Nucleus accumbens (tissue), 56 donors: ENCODE results near the gene KRCC1.
"Not testable (repeated sequence)": the region's sequence is repeated elsewhere in the genome, so short reads cannot be mapped to it uniquely, and the experiment has no call there.

ENCODE experiments used
- DNase-seq, 56 donors: peaks; one replicate each; lab custom pipeline; 2025; lab: John Stamatoyannopoulos, UW

Gene KRCC1

DNA sequence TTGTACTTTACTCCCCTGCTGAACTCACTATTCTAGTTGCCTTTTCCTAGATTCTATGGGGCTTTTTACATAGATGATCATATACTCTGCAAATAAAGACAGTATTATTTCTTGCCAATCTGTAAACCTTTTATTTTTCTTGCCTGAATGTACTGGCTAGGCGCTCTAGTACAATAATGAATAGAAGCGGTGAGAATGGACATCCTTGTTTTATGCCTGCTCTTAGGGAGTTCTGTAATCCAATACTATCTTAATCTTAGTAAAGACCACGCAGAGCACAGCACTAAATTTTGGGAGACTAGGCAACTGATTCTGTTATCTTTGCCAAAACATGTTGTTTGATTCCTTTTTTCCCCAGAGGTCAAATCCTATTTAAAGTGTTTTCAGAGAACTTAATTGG is 7.0 kb downstream of the KRCC1 start:
- DNase-seq = no peak

DNA sequence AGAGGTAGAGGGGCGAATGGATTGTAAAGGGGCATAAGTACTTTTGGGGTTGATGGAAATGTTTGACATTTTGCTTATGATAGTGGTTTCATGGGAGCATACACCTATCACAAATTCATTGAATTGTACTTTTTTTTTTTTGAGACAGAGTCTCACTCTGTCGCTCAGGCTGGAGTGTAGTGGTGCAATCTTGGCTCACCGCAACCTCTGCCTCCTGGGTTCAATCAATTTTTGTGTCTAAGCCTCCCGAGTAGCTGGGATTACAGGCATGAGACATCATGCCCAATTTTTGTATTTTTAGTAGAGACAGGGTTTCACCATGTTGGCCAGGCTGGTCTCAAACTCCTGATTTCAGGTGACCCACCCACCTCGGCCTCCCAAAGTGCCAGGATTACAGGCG is 10.0 kb downstream of the KRCC1 start:
- DNase-seq = not testable (repeated sequence)

DNA sequence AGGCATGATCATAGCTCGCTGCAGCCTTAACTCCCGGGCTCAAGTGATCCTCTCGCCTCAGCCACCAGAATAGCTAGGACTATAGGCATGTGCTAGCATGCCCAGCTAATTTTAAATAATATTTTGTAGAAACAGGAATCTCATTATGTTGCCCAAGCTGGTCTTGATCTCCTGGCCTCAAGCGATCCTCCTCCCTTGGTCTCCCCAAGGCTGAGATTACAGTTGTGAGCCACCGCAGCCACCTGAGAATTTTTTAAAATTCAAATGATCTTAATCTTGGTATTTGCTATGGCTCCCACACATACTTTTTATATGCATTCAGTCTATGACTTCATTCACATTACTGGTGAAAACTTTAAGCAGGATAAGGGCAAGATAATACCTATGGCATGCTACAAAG is 13.1 kb downstream of the KRCC1 start:
- no peak for DNase-seq

DNA sequence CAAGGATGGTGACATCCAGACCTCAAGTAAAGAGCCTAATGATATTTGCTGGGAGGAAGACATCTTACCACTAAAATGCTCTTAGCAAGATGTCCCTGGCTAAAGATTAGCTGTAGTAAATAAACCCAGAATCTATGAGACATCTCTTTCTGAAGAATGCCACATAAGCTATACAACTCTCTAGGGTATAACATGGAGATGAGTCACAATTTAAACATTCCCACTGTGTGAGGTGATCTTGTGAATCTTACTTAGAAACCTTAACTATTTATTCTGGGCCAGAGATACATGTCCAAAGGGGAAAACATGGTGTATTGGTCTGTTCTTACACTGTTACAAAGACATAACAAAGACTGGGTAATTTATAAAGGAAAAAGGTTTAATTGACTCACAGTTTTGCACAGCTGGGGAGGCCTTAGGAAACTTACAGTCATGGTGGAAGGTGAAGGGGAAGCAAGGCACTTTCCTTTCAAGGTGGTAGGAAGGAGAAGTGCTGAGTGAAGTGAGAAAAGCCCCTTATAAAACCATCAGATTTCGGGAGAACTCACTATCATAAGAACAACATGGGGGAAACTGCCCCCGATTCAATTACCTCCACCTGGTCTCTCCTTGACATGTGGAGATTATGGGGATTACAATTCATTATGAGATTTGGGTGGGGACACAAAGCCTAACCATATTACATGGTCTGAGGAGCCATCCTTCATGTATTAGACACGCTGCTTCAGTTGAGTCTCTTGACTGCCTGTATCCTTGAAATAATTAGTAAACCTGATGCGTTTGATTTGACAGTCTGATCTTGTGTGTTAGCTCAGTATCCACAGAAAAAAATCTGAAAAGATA is 17.1 kb downstream of the KRCC1 start:
- DNase-seq = no peak

DNA sequence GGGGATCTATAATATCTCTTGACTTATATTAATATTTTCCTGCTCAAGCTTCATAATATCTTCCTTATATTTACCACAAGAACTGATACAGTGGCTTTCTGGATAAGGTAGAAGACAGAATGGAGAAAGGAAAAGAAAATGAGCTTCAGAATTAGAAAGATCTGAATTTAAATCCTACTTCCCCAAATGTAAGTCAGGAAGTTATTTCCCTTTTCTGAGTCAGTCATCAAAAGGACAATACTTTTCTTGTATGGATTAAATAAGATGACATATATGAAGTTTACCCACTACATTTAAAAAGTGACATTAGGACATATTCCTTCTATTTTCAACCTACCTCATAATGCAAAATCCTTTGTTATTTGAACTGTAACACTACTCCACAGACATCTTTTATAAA is 19.0 kb downstream of the KRCC1 start:
- no peak for DNase-seq

DNA sequence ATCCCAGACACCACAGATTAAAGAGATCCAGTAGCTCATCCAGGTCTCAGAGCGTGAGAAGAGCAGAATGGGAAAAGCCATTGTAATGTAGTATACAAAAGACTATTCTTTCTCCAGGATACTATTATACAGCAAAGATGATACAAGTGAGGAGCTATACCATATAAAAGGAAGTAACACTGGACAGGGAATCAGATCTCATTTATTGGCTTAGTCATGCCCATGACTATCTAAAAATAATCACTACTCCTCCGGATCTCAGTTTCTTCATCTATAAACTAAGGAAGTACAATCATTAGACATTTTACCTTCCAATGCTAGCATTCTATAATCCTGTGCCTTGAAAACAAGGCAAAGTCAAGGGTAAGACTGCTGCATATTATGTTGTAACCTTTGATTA is 19.4 kb downstream of the KRCC1 start:
- no peak for DNase-seq

DNA sequence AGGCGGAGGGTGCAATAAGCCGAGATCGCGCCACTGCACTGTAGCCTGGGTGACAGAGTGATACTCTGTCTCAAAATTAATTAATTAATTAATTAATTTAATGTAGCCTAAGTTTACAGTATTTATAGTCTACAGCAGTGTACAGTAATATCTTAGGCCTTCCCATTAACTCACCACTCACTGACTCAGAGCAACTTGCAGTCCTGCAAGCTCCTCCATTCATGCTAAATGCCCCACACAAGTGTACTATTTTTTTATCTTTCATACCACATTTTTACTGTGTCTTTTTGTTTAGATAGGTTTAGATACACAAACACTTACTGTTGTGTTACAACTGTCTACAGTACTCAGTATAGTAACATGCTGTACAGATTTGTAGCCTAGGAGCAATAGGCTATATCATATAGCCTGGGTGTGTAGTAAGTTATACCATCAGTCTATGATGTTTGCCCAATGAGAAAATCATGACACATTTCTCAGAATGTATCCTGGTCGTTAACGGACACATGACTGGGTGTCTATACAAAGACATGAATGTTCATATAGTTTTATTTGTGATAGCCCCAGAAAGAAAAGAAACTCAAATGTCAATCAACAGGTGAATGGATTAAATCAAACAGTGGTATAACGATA is 23.4 kb downstream of the KRCC1 start:
- no peak for DNase-seq

DNA sequence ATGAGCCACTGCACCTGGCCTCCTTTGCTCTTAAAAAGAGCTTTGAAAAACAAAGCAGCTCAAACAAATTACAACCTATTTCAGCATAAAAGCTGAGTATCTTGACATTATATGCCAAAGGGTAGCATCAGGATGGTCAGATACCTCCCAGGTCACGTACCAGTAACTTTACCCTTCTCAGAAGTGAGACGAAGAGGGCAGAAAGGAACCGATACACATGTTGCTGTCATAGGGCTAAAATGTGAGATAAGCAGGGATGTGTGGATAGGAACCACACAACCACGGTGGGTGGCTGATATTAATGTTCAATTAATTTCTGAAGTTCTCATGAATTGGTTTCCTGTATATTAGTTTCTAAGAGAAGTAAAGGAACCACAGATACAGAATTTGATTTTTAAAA is 26.7 kb downstream of the KRCC1 start:
- DNase-seq = no peak

DNA sequence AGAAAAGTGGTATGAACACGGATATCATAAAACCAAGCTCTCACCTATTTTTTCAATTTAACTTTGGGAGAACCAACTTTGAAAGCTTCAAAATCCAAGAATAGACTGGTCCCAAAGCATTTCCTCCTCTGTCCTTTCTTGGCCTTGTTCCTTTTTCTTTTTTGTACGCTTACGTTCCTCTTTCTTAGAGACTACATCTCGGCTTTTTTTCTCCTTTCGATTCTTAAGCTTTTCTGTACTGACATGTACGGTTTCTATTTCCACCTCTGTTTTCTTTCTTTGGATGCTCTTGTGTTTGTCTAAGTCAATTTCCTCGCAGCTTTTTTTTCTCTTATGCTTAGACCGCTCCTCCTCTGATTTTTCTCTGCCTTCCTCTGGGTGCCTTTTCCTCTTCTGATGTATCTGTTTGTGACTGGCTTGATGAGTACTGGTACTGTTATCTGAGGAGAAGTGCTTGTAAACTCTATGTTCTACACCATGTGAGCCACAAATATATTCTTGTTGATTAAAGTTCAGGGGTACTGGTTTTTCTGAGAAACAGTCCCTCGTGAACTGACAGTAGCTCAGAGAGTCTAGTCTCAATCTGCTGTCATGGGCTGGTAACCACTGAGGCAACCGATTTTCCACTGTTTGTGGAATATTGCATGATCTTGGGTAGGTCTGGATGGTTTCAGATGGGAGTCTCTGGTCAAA is 27.7 kb downstream of the KRCC1 start:
- DNase-seq = no peak

DNA sequence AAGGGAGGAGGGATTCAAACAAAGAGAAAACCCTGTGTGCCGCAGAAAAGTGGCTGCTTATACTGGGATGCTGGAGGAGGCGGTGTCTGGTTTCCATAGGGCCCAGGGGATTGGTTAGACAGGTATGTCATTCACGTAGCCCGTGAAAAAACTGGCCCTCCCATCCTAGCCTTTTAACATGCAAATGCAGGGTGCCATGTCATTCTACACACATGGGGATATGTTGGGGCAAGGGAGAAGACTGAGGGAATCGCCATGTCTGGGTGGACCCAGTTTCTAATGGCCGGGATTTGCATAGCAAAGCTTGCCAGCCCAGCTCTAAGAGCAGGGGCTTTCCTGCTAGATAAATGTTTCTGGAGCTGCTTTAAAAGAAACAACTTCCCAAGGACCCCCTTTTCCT is 31.1 kb downstream of the KRCC1 start:
- no peak for DNase-seq

DNA sequence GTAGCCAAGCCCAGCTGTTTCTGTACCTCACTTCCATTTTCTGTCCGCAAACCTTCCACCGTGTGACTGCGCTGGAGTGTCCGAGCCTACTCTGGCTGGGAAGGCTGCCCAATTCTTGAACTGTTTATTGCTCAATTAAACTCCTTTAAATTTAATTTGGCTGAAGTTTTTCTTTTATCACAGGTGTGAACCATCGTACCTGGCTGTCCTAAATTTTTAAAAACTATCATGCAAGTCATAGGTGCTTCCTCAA is 33.0 kb downstream of the KRCC1 start:
- no peak for DNase-seq

DNA sequence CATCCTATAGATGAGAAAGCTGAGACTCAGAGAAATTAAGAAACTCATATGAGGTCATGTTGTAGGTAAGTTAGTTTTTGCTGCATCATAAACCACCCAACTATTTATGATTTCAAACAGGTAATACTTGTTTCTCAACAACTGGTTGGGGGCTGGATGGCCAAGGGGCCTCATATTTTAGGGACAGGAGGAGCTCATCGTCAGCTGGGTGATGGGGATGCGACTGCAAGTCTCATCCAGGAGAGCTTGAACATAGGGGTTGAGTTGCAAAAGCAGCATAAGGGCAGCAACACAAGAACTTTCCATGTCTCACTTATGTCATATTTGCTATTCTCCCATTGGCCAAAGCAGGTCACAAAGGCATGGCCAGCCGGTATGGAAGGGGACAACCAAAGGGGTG is 35.6 kb downstream of the KRCC1 start:
- no peak for DNase-seq

DNA sequence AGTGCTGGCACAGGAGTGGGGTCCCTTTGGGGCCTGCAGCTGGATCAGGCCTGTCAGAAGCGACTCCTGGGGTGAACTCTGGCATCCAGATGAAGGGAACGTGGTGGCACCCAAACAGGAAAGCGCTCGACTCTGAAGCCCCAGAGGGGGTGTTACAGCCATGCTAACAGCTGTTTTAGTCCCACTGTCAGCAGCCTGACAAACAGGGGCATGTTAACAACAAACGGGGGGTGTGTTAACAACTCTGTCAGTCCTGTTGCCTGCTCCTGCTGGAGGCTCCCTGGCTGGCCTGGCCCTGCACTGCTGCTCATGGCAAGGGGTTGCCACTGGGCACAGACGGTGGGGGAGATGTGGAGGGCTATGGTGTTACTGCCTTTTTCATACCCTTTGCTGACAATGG is 36.7 kb downstream of the KRCC1 start:
- DNase-seq = no peak

DNA sequence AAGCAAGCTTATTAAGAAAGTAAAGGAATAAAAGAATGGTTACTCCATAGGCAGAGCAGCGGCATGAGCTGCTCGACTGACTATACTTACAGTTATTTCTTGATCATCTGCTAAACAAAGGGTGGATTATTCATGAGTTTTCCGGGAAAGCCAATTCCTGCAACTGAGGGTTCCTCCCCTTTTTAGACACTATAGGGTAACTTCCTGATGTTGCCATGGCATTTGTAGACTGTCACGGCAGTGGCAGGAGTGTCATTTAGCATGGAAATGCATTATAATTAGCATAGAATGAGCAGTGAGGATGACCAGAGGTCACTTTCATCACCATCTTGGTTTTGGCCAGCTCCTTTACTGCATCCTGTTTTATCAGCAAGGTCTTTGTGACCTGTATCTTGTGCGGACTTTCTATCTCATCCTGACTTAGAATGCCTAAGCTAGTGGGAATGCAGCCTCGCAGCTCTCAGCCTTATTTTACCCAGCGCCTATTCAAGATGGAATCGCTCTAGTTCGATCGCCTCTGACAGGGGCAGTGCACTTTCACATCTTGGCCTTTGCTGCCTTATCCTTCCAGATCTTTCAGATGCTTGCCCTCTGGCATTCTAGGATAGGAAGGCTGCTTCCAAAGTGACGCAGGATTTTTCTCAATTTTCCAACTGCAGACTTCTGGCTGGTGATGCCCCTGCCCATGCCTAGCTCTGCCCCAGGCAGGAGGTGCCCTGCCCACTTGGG is 37.3 kb downstream of the KRCC1 start:
- not testable (repeated sequence) for DNase-seq

DNA sequence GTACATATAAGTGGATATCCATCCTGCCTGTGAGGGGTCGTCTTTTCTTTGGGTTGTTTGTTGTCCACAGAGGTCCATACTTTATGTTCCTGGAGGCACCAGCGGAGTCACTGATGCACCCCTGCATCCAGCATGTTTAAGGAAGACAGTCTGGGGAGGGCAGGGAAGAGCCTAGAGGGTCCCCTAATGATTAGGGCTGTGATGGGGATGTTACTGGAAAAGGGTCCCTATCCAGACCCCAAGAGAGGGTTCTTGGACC is 37.9 kb downstream of the KRCC1 start:
- DNase-seq = not testable (repeated sequence)

DNA sequence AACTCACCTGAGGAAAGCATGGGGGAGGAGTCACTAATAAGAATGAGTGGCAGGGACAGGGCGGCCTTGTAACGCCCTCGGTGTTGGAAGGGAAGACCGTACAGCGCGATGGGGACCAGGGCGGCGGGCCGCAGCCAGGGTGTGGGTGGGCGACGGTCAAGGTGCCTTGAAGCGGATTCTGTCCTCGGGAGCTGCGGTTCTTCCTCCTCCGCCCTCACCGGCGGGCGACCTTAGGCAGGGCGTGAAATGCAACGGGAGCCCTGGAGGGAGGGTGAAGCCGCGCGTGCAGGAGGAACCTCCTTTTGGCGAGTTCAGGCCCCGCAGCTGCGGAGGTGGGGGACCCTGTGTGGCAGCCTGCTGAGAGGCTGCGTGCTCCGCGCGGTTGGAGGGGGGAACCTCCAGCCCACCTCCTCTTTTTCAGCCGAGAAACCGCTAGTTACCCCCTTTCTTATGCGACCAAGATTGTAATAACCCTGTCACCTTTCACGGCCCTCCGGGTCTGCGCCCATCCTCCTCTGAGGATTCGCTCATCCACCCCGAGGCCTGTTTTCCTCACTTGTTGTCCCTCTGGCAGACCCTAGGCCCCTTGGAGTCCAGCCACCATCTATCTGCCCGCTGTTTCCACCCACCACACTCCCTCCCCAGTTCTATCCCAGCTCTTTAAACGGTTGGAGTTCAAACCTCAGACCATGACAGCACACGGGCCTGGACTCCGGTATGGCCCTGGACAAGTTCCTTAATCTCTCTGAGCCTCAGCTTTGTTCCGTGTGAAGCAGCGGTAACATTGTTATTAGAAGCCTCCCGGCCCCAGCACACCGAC is 38.4 kb downstream of the KRCC1 start:
- DNase-seq = peak in 11 of 56 donors; percentile 47 to 87 (median 73)

DNA sequence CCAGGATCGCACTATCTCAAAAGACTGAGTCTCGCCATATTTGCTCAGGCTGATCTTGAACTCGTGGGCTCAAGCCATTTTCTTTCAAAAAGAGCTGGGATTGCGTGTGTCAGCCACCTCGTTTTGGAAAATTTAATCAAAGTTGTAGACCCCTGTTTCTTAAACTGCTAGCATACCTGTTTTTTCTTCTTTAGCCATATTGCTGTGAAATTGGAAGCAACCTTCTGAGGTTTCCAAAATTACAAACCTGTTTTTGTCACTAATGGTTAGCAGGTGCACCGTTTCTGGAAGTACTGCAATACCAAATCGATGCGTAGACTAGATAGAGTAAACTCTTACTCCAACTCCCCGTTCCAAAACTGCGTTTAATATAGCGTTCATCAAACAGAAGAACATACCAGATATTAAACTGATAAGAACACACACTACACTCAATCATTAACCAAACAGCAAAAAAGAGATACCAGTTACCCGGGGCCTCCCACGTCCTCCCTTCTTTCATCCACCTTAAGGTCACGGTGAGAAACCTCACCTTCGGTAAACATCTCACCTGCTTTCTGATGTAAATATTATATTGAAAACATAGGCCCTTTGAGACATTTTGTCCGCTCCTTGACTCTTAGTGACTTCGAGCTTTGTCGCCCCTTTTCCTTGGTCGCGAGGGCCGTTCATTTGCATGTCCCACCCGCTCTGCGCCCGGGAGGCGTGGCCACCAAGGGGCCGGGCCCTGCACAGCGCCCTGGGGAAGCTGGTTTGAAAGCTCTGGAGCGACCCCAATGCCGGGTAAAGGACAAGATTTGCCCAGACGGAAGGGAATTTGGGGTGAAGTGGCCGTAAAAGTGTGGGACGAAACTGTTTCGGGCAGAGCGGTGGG is 39.3 kb downstream of the KRCC1 start, which contains the start of gene RNU2-63P:
Gene RNU2-63P, minus strand, starts transcription at position 462 of the 874 bp plus-strand sequence.
- DNase-seq = peak in 55 of 56 donors; percentile 14 to 87 (median 72)

DNA sequence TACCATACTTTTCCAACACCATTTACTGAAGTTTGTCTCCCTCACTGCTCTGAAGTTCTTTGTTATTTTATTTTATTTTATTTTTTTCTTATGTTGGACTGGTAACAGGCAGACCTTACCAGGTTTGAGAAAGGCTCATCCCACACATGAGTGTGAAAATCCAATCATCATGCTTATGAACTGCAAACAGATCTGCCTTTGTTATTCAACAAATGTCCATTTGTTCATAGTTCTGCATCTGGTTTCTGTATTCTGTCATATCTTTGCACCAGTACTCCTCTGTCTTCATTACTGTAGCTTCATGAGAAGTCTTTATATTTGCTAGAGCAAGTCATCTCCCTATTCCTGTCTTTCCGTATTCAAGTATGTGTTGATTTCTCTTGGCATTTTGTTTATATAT is 44.6 kb downstream of the KRCC1 start:
- DNase-seq = no peak

DNA sequence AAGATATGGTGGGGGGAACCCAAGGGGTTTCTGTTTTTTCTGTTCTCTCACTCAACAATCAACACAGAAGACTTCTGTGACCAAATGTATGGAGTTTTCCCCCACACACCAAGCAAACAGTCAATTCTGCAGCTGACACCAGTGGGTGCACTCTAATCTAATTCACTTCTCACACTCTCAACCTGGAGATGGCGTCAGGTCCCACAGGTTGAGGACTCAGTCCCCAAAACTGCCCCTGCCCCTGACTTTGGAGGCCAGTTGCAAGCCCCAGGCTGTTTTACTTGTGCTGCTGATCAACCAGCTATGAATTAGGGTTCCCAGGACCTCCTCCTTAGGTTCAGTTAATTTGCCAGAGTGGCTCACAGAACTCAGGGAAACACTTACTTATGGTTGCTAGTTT is 45.4 kb downstream of the KRCC1 start:
- DNase-seq = no peak
